Measurements from ENCODE around the gene RRM2. TPM values are rescaled to one million over a fixed set of nuclear protein-coding genes. Genes with fewer than 3 reads are reported as not detected.

Gene RRM2
- total RNA-seq, 3 donors from 2014 or later (not counting 1 experiment from before 2014, with no cell fraction given): 16.1 to 22.1 (median 18.5) TPM

GRCh38 chr2:10160203-10160955 is 37.8 kb downstream of the RRM2 start:
- TF ChIP-seq CTCF (IDR thresholded peaks at IDR 0.05): no peak
- no peaks in the 10 kb centered on the region for H3K36me3 Mint-ChIP-seq
- H3K9me3 Mint-ChIP-seq: no peaks in the 10 kb centered on the region
- Histone ChIP-seq H3K36me3 (ENCODE audit: control insufficient read depth, insufficient read depth, low read length) (no peaks in the 10 kb centered on the region), H3K9me3 (ENCODE audit: control insufficient read depth, insufficient read depth, low read length) (no peaks in the 10 kb centered on the region), H3K4me3 (ENCODE audit: low read length) (no peak overlapping the region), H3K27ac (ENCODE audit: low read length) (no peak overlapping the region), H3K27me3 (ENCODE audit: control insufficient read depth, insufficient read depth, low read length) (no peaks in the 10 kb centered on the region), H3K4me1 (ENCODE audit: control insufficient read depth, insufficient read depth, low read length) (peaks cover 12% of the 10 kb centered on the region)
- no peak overlapping the region for H3K27ac Mint-ChIP-seq
- no peaks in the 10 kb centered on the region for H3K27me3 Mint-ChIP-seq (ENCODE audit: low read depth in 2 of 2)
- 98% methylated on average over 13 of the region's 13 CpGs for WGBS (ENCODE audit: insufficient coverage)
- ATAC-seq (no peak), DNase-seq (no peak)
- intact Hi-C loops (cut with micrococcal nuclease): no loop called here
- no peak overlapping the region for H3K4me3 Mint-ChIP-seq
- H3K4me1 Mint-ChIP-seq: peaks cover 9 to 26% of the 10 kb centered on the region in 2 donors

GRCh38 chr2:10161206-10161931 is 38.8 kb downstream of the RRM2 start:
- Histone ChIP-seq H3K27me3 (ENCODE audit: control insufficient read depth, insufficient read depth, low read length) (no peaks in the 10 kb centered on the region), H3K9me3 (ENCODE audit: control insufficient read depth, insufficient read depth, low read length) (no peaks in the 10 kb centered on the region), H3K27ac (ENCODE audit: low read length) (no peak overlapping the region), H3K36me3 (ENCODE audit: control insufficient read depth, insufficient read depth, low read length) (no peaks in the 10 kb centered on the region), H3K4me1 (ENCODE audit: control insufficient read depth, insufficient read depth, low read length) (peaks cover 12% of the 10 kb centered on the region), H3K4me3 (ENCODE audit: low read length) (no peak overlapping the region)
- no peak for DNase-seq
- Mint-ChIP-seq H3K9me3 (no peaks in the 10 kb centered on the region), H3K27ac (no peak overlapping the region), H3K4me1 (peaks cover 9 to 26% of the 10 kb centered on the region in 2 donors), H3K36me3 (no peaks in the 10 kb centered on the region), H3K4me3 (no peak overlapping the region), H3K27me3 (ENCODE audit: low read depth in 2 of 2) (no peaks in the 10 kb centered on the region)
- ATAC-seq: no peak
- intact Hi-C loops (cut with micrococcal nuclease): no loop called here
- TF ChIP-seq CTCF (IDR thresholded peaks at IDR 0.05): no peak
- 95% methylated on average over 12 of the region's 12 CpGs for WGBS (ENCODE audit: insufficient coverage)

GRCh38 chr2:10161961-10162441 is 39.5 kb downstream of the RRM2 start:
- H3K36me3 ChIP-seq (ENCODE audit: control insufficient read depth, insufficient read depth, low read length): no peaks in the 10 kb centered on the region
- H3K27ac Mint-ChIP-seq: no peak overlapping the region
- H3K4me1 Mint-ChIP-seq: peaks cover 9 to 26% of the 10 kb centered on the region in 2 donors
- no peak for TF ChIP-seq CTCF (IDR thresholded peaks at IDR 0.05)
- no peaks in the 10 kb centered on the region for H3K9me3 ChIP-seq (ENCODE audit: control insufficient read depth, insufficient read depth, low read length)
- no peak for ATAC-seq
- no peak overlapping the region for H3K27ac ChIP-seq (ENCODE audit: low read length)
- no peak for DNase-seq
- intact Hi-C loops (cut with micrococcal nuclease): no loop called here
- 94% methylated on average over 22 of the region's 22 CpGs for WGBS (ENCODE audit: insufficient coverage)
- H3K4me3 ChIP-seq (ENCODE audit: low read length): no peak overlapping the region
- no peak overlapping the region for H3K4me3 Mint-ChIP-seq
- H3K4me1 ChIP-seq (ENCODE audit: control insufficient read depth, insufficient read depth, low read length): peaks cover 12% of the 10 kb centered on the region
- H3K36me3 Mint-ChIP-seq: no peaks in the 10 kb centered on the region
- no peaks in the 10 kb centered on the region for H3K9me3 Mint-ChIP-seq
- H3K27me3 Mint-ChIP-seq (ENCODE audit: low read depth in 2 of 2): no peaks in the 10 kb centered on the region
- H3K27me3 ChIP-seq (ENCODE audit: control insufficient read depth, insufficient read depth, low read length): no peaks in the 10 kb centered on the region

All from natural killer cell (primary cell).